ENCODE results near the gene CXCR4.

- no peak for TF ChIP-seq REST (IDR thresholded peaks at IDR 0.05; ENCODE audit: insufficient read depth in 1 of 2, low read depth in 2 of 2, low read length in 1 of 2)
- TF ChIP-seq TCF7L2 (IDR thresholded peaks at IDR 0.05; ENCODE audit: low read depth, low read length), result no peak
- TF ChIP-seq CTCF (IDR thresholded peaks at IDR 0.05), result no peak
Measured at GRCh38 chr2:136134126-136134525, 16.2 kb upstream of the CXCR4 start.
